HG03575 (cell line): Measurements from ENCODE around the gene MYO1G.

Experiments
- ATAC-seq: cut with Tn5 transposase; IDR thresholded peaks from one replicate; pipeline ENCODE4 v1.9.1; 2021; ENCODE audit not compliant: unreplicated experiment, insufficient number of reproducible peaks, low FRiP score; ENCODE audit errors: extremely low read depth

The MYO1G gene

GRCh38 chr7:44912775-44913347 lies 66.0 kb downstream of the MYO1G start:
- ATAC-seq, result no peak
